Stimulated activated CD4-positive, alpha-beta T cell treated with anti-CD3 and anti-CD28 coated beads, Interleukin-12 subunit alpha, Interleukin-12 subunit beta, amount 100 ng/mL, for 4 hours (primary cell): ENCODE results near the gene LRRC74B.
"Not testable (repeated sequence)": the region's sequence is repeated elsewhere in the genome, so short reads cannot be mapped to it uniquely, and the experiment has no call there.

ENCODE experiments used
- DNase-seq: peaks from one replicate; pipeline ENCODE4 v3.0.0-alpha.2; 2020

The LRRC74B gene

DNA sequence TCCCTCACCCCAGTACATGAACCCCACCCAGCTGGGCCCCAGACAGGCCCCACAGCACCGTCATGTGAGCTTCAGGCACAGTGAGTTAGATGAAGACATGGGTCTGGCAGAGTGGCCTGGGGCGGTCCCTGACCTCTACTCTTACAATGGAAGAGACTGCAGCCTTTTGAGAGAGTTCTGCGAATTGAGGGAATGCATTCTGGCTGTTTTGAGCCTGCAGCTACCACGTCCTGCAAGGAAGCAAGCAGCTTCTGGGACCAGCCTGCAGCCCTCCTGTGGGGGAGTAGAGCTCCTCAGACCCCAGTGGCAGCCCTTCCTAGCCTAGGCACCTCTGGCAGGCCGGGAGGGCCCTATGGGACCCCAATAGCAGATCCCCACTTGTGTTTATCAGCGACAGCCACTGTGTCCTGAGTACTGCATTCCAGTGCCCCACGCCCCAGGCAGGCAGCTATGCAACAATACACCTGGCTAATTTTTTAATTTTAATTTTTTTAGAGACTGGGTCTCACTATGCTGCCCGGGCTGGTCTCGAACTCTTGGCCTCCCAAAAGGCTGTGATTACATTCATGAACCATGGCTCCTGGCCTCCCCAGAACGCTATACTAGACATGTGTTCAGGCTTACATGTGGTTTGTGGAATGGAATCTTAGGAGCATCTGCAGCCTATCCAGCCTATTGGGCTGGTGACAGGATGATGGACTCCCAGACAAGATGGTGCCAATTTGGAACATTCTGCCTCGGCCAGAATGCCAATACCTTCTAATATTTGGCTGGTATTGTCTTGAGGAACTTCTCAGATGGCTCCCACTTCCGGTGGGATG lies 12.7 kb upstream of the LRRC74B start:
- no peak for DNase-seq

DNA sequence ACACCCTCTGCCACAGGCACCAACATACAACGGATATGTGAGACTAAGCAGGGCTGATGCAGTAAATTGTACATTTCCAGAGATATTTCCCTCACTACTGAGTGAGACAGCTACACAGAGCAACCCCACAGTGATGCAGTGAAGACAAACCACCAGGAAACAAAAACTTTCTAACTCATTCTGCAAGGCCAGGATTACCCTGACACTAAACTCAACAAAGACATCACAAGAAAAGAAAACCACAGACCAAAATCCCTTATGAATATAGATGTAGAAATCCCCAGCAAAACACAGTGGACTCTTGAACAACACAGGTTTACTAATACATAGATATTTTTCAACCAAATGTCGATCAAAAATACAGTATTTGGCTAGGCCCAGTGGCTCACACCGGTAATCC lies 11.9 kb upstream of the LRRC74B start:
- DNase-seq: no peak

DNA sequence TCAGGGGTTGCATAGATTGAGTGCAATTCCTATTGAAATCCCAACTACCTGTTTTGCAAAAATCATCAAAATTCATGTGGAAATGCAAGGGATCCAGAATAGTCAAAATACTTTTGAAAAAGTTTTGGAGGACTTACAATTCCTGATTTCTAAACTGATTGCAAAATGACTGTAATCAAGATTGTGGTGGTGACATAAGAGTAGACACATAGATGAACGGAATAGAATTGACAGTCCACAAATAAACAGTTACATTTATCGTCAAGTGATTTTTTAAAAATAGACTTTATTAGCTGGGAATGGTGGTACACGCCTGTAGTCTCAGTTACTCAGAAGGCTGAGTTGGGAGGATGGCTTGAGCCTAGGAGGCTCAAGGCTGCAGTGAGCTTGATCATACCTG lies 10.8 kb upstream of the LRRC74B start:
- no peak for DNase-seq

DNA sequence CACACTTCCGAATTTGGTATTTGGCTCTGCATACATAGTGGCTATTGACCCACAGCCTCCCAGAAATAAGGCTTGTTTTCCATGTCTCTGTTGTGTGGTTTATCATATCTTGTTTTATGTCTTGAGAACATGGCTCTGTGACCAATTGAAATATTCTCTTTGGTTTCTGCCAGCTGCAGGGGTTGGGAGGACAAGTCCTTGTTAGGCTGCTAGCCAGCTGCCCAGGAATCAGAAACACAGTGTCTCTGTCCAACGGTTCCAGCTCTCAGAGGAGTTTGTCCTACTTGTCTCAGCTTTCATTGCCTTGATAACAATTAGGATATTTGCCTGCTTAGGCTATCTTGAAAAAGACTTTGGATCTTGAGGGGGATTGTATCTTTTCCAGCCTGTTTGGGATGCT lies 7.3 kb upstream of the LRRC74B start:
- DNase-seq: no peak

DNA sequence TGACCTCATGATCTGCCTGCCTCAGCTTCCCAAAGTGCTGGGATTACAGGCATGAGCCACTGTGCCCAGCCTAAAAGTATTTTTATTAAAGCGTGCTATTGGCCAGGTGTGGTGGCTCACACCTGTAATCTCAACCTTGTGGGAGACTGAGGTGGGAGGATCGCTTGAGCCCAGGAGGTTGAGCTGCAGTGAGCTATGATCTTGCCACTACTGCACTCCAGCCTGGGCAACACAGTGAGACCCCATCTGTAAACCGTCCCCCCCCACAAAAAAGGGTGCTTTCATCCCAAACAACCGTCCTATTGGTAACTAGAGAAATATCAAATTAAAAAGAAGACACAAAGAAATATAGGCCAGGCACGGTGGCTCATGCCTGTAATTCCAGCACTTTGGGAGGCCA lies 6.6 kb upstream of the LRRC74B start:
- DNase-seq: not testable (repeated sequence)

DNA sequence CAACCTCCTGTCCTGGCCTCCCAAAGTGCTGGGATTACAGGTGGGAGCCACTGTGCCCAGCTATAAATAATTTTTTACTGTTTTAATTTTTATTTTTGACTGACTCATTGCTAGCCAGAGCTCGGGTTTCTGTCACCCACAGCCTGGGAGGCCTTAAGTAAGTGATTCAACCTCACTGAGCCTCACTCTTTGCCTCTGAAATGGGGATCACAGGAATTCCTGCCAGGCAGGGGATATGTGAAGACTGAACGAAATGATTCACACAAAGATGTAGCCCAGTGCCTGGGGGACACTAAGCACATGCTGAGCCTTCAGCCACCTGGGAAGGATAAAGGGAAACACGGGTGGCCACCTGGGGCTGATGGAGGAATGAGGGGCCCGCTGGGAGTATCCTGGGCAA lies 3.8 kb upstream of the LRRC74B start:
- no peak for DNase-seq

DNA sequence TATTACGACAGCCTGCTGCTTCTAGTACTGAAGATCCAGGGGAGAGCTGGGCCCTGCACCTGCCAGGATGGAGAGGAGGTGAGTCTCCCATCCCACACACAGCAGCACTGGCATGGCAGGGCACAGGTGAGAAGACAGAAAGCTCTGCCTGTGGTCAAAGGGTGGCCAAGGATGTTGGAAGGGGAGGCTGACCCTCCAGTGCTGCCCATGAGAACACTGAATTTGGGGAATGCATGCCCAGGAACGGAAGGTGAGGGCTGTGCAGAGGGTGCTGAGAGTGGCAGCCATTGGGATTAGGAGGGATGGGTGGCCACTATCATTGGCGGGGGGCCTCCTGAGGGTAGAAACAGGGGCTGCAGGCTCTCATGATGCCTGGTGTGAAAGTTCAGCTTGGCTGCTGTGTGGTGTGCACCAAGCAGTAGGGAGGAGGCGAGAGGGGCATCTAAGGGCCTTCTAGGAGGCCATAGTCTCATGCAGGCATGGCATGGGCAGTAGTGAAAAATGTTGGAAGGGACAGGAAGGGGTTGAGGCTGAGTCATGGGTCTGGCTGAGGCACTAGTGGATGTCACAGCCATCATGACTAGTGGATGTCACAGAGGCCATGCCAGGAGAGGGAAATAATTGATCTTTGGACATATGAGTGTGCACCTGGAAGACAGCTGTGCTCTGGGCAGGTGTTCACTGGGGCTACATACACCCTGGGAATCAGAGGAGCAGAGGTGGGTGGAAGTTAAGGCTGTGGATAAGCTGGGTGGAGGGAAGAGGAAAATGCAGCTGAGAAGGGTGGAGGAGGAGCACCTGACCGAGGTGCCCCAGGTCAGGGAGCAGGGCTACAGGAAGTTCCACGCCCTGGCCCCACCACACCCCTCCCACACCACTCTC lies 2.5 kb upstream of the LRRC74B start:
- DNase-seq: no peak

DNA sequence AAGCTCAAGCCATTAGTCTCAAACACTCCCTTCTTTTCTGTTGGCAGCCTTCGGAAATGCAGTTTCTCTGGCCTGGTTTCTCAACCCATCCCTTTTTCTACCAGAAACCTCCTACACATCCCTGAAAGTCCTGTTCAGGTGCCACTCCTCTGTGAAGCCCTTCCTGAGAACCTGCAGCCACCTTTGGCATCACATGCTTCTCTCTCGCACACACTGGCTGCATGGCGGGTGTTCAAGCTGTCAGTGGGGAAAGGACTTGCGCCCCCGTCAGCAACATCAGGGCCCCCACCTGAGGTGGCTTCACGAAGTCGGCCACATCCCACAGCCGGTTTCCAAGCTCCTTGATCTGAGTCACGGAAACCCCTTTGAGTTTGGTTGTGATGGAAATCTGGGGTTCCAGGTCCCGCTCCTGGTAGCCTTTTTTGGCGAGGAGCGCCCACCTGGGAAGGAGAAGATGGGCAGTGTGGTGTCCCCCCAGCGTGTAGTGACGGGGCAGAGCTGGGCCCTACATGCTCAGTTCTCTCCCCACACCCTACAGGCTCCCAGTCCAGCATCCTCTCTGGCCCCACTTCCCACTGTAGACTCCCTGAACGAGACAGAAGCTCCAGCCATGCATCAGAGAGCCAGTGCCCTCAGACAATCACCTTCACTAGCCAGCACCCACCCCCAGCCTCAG lies 1.7 kb upstream of the LRRC74B start:
- no peak for DNase-seq

DNA sequence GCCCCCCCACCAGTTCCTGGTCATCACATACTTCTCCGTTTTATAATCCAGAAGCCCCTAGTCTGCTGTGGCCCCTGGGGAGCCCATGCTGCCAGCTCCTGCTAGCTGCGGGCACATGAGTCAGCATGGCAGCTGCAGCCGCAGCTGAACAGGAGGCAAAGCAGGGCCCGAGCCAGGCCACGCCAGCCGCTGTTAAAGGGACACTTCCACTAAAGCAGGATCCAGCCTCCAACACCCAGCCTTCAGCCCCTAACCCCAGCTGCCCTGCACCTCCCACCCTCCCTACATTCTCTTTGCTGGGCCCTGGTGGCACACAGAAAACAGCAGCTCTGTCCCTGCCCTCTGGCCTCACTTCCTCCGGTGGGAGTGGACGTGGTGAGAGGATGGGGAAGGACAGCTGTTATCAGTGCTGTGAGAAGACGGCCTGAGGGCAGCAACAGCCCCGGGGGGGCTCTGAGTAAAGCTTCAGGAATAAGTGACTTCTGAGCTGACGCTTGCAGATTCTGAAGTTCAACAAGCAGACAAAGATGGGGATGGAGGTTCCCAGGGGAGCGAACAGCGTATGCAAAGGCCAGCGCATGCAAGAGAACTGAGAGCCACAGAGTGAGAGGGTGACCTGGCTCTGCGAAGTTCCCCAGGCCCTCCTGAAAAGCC lies 688 bp upstream of the LRRC74B start:
- no peak for DNase-seq

DNA sequence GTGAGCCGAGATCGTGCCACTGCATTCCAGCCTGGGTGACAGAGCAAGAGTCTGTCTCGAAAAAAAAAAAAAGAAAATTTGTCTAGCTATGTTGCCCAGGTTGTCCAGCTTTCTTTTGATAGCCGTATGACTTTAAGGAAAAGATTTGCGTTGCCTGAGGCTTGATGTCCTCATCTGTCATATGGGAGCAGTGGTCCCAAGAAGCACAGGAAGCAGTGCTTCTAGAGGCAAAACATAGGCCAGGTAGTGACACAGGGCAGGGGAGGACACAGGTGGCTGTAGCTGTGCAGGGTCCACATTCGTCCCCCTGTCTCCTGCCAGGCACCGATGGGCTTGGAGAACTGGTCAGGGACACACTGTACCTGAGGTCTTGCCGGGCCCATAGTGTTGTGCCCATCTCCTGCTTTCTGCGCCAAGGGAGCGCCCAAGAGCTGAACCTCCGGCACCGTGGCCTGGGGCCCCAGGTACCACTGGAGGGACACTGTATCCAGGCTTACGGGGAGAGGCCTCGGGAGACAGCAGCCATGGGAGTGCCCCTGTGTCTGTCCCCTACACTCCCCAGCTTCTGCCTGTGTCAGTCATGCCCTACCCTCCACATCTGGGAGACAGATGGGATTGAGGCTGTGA lies 1.4 kb downstream of the LRRC74B start:
- no peak for DNase-seq

DNA sequence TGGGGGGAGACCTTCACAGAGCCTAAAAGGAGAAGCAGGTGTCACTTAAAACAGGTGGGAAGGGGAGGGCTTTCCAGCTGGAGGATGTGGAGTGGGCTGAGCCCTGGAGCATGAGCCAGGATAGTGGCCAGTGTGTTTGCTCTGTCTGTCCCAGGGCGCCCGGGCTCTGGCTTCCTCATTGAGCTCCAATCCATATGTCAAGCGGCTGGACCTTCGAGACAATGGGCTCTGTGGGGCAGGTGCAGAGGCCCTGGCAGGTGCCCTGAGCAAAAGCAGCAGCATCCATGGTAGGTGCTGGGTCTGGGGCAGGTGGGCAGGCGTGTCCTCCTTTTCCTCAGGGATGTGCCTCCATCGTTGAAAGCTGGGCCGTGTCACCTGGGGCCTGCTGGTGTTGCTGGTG lies 2.0 kb downstream of the LRRC74B start:
- DNase-seq: no peak

DNA sequence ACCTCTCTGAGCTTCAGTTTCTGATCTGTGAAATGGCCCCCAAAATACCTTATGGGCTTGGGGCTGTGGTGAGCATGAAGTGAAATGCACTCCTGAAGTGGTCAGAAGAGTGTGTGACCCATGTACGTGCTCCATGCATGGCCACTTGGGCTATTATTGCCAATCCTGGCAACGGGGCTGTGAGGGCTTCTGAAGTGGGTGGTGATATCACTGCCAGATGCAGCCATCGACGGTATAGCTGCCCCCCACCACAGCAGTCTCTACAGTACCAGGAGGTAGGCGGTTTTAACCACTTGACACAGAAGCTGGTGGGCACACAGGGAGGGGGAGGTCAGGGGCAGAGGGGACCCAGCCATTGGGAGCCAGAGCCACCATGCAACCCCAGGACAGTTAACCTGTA lies 2.7 kb downstream of the LRRC74B start:
- not testable (repeated sequence) for DNase-seq

DNA sequence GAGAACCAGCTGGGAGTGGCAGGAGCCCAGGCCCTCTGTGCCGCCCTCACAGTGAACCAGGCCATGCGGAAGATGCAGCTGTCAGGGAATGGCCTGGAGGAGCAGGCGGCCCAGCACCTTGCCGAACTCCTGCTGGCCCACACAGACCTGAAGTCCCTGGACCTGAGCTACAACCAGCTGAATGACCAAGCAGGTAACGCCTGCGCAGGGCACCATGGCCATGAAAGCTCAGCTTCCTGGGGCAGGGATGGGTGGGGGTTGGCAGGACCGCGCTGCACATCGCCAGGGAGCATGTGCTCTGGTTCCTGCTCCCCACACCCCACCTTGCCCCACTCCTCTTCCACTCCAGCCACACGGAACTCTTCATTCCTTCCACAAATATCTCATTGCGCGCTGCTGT lies 3.2 kb downstream of the LRRC74B start:
- DNase-seq: not testable (repeated sequence)

DNA sequence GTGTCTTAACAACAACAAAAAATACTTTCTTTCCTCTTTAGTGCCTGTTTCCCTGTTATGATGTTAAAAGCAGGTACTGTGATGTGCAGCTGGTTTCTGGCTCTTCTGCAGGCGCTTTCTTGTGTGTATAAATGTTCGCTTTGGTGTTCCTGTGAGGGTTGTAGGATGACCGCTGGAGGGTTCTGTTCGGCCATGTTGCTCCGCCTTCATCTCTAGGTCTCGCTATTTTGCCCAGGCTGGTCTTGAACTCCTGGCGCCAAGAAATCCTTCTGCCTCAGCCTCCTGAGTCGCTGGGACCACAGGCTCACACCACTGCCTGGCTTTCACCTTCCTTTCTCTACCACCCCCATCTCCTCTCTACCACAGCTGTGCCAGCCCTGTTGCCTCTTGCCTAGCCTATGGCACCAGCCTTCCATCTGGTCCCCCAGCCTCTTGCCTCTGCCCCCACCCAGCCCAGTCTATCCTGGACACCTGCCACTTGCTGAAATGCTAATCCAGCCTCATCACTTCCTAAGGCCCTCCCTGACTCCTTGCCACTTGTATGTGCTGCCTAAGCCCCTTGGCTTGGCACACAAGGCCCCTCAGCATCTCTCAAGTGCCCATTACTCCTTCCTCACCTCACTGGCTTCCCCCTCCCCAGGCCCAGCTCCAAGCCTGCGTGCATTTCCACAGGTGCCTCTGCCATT lies 5.5 kb downstream of the LRRC74B start:
- DNase-seq: no peak

DNA sequence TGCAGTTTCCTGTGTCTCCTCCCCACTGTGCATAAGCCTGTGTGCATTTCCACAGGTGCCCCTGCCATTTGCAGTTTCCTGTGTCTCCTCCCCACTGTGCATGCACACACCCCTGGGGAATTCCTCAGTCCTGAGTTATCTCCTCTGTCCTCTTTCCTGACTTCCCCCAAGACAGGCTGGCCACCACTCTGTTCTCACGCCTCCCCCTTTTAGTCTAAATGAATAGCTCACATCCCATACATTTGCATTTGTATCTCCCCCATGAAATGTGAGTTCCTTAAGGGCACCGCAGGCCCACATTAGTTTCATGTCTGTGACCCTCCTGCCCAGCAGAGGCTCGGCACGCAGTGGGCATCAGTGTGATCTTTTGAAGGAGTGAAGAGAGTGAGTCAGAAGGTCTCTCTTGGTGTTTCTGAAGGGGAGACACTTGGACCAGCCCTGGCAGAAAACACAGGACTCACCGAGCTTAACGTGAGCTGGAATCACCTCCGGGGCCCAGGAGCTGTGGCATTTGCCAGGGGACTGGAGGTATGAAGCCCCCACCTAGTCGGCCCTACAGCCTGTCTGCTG lies 6.2 kb downstream of the LRRC74B start:
- DNase-seq: no peak

DNA sequence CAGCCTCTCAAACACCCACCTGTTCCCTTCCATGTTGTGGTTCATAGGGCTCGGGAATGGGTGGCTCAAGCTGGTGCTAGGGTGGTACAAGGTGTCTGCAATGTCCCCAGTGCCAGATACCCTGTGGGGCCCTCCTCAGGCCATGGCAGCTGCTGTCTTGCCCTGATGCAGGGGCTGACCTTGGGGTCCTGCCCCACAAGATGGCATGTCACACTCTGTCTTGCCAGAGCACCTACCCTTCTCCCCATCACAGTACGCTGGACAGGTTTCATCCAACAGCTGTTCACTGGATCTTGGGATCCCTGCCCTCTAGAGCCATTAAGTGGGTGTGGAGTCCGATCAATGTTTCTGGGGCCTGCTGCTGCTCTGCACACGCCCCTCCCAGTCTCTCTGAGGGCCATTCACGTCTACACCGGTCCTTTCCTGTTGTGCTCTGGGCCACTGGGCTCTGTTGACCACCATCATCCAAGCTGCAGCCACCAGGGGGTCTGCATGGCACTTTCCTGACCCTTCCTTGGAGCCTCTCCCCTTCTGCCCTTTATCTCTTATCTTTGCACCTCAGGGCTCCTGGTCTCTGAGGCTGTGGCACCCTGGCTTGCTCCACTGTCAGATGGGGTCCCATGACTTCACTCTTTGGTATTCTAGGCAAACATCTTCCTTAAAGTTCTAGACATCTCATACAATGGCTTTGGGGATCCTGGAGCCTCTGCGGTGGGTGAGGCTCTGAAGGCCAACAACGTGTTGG lies 7.1 kb downstream of the LRRC74B start:
- no peak for DNase-seq

DNA sequence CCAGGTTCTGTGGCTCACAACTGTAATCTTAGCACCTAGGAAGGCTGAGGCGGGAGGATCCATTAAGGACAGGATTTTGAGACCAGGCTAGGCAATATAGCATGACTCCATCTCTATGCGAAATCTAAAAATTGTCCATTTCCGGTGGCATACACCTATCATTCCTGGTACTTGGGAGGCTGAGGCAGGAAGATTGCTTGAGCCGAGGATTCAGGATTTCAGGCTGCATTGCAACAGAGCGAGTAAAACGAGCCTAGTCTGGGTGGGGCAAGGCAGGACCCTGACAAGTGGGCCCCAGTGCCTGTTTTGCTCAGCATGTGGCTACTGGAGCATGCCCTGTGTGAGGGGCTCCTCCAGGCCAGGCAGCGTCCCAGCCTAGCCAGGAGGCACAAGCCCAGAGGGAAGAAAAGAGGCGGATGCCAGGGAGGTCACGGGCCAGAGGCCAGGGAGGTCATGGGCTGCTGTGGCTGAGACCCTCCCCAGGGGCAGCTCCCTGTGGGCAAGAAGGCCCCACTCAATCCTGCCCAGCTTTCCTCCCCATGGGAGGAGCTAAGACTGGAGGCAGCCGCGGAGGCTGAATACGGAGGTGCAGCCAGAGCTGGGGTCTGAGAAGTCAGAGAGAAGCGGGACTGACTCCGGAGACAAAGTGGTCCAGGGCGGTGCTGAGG lies 8.4 kb downstream of the LRRC74B start:
- DNase-seq: no peak

DNA sequence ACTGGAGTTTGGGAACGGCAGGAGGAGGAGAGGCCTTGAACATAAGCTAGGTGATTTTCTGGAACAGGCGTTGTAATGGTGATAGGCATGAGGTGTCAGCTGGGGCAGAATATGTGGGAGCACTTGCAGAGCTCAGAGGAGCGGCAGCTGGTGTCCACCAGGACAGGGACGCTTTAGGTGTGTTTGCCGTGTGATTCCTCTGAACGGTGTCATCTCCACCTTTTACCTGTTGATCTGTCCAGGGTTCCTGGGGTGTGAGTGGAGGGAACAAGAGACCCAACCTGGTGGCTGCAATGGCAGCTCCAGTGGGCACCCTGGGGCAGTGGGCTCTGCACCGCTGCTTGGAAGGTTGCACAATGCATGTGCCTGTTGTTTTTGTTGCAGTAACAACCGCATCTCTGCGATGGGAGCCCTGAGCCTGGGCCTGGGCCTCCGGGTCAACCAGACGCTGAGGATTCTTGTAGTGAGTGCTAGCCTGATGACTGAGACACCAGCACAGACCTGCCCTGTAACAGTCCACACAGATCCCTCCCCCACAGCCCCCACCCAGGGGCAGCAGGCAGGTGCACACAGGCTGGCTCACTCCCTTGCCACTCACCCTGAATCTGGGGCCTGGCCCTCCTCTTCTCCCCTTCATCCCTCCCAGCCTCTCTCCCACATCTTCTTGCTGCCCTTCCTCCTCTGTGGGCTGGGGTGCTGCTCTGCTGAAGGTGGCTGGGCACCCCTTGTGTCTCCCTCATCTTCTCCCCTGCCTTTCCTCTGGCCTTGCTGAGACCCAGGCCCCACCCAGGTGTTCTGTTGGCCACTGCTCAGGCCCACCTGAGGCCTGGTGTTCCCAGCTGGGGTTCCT lies 9.2 kb downstream of the LRRC74B start:
- DNase-seq: no peak

DNA sequence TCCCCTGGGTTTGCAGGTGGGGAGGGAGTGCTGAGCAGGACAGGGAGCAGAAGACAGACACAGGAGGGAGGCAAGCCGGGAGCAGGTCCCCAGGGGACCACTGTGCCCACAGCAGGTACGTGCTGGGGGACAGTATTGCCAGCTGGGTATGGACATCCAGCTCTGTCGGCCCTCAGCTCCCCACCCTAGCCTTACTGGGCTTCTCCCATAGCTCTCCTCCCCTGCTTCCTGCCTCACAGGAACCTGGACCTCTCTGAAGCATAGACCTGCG lies 9.8 kb downstream of the LRRC74B start:
- no peak for DNase-seq
